Esophagus squamous epithelium (tissue), 4 donors: ENCODE data around the gene GPC3.

Experiments
- CTCF ChIP-seq, 6 experiments: fragments of 450-650 bp in 4 of 6; fragments of 200-600 bp in 2 of 6; sonication (generic) in 2 of 6; IDR thresholded peaks; one replicate each; pipeline ENCODE4 v1.5.1; 2016 to 2019; ENCODE audit warnings: antibody characterized with exemption in 6 of 6, mild to moderate bottlenecking in 4 of 6, moderate library complexity in 4 of 6
- POLR2A ChIP-seq, 4 donors: fragments of 450-650 bp; IDR thresholded peaks; one replicate each; pipeline ENCODE4 v1.6.1; 2017; ENCODE audit warnings: antibody characterized with exemption in 4 of 4, mild to moderate bottlenecking in 4 of 4, moderate library complexity in 3 of 4

GRCh38 chrX:133983256-133983973, 2.0 kb downstream of the GPC3 start:
- no peak for TF ChIP-seq CTCF (IDR thresholded peaks at IDR 0.05)
- TF ChIP-seq POLR2A (IDR thresholded peaks at IDR 0.05) = no peak
